ENCODE measurements around the gene TBC1D22B.

The TBC1D22B gene

DNA sequence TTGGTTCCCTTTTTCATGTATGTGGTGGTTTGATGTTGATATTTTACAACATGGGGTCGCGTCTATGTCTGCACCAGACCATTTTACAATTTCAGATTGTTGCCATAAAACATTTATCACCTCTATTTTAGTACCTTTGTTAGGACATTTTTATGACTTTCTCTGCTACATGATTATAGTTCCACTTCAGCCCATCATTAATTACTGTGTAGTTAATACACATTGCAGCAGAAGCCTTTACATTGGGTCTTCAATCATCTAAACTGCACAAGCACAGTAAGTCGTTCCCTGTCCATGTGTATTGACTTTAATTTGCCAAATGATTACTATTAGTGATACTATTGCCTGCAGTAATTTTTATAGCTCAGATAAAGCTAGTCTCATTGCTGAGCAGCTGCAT is 16.1 kb downstream of the TBC1D22B start:
- in situ Hi-C loops (cut with HindIII; ENCODE audit: low sequenced_read_pairs): no loop called here
- no peak for TF ChIP-seq CTCF (IDR thresholded peaks at IDR 0.05; ENCODE audit: low read depth, low read length)
- no peak overlapping the region for H3K4me3 ChIP-seq (ENCODE audit: low read depth, low read length)
- DNase-seq (ENCODE audit: low read depth, low spot score): no peak

- H3K4me3 ChIP-seq (ENCODE audit: low read depth, low read length): no peak overlapping the region
- in situ Hi-C loops (cut with HindIII; ENCODE audit: low sequenced_read_pairs): no loop called here
- no peak for DNase-seq (ENCODE audit: low read depth, low spot score)
- TF ChIP-seq CTCF (IDR thresholded peaks at IDR 0.05; ENCODE audit: low read depth, low read length): no peak
Observed at GRCh38 chr6:37275350-37275749, 17.8 kb downstream of the TBC1D22B start.

DNA sequence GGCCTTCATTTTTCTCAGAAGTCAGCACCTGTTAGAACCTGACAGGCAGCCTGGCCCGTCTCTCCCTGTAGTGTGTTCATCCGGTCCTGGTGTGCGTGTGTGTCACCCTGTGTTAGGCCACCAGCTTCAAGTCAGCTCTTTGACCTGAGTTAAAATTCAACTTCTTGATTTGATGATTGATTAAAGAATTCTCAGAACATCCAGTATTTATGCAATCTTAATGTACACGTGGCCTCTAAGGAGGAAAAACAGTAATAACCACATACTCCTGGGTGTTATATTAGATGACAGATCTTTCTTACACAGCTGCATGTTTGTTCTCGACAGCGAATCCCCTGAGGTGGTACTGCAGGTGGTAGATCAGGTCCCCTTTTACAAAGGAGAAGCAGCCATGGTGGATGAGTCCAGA is 19.4 kb downstream of the TBC1D22B start:
- no peak overlapping the region for H3K4me3 ChIP-seq (ENCODE audit: low read depth, low read length)
- no peak for TF ChIP-seq CTCF (IDR thresholded peaks at IDR 0.05; ENCODE audit: low read depth, low read length)
- DNase-seq (ENCODE audit: low read depth, low spot score): no peak
- in situ Hi-C loops (cut with HindIII; ENCODE audit: low sequenced_read_pairs): no loop called here

GRCh38 chr6:37279366-37280134 is 22.0 kb downstream of the TBC1D22B start:
- in situ Hi-C loops (cut with HindIII; ENCODE audit: low sequenced_read_pairs): no loop called here
- no peak for TF ChIP-seq CTCF (IDR thresholded peaks at IDR 0.05; ENCODE audit: low read depth, low read length)
- H3K4me3 ChIP-seq (ENCODE audit: low read depth, low read length): no peak overlapping the region
- DNase-seq (ENCODE audit: low read depth, low spot score): peak; percentile 24

DNA sequence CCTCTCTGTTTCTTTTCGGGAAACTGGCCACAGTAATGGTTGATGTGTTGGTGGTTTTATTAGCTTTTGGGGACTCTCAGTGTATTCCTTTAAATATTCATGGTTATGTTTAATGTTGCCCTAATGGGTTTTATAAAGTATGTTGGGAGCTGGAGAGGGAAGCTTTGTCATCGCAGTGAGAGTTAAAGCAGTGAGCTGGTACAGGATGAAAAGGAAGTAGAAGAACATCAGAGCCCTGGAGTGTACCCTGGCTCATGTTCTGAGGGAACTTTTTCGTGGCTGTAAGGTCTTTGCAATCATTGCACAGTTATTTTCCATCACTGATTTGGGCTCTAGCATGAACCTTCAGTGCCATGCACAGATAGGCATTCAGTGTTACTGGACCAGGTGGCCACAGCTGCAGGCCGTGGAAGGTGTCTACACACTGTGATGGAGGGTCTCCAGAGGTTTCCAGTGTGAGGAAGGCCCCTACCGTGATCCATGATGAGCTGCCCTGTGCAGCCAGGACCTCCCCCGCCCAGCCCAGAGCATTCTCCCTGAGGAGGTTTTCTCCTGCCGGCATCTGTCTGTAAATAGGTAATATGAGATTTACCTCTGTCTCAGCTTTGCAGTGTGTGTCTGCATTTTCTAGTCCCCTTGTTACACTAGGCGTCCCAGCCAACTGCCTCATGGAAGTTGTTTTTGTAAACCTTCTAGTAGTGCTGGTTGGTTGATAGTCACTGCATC is 22.8 kb downstream of the TBC1D22B start:
- no peak for TF ChIP-seq CTCF (IDR thresholded peaks at IDR 0.05; ENCODE audit: low read depth, low read length)
- no peak for DNase-seq (ENCODE audit: low read depth, low spot score)
- in situ Hi-C loops (cut with HindIII; ENCODE audit: low sequenced_read_pairs): no loop called here
- no peak overlapping the region for H3K4me3 ChIP-seq (ENCODE audit: low read depth, low read length)

GRCh38 chr6:37282371-37282770 is 24.8 kb downstream of the TBC1D22B start:
- in situ Hi-C loops (cut with HindIII; ENCODE audit: low sequenced_read_pairs): no loop called here
- H3K4me3 ChIP-seq (ENCODE audit: low read depth, low read length): no peak overlapping the region
- TF ChIP-seq CTCF (IDR thresholded peaks at IDR 0.05; ENCODE audit: low read depth, low read length): no peak
- no peak for DNase-seq (ENCODE audit: low read depth, low spot score)

Data from astrocyte of the spinal cord (primary cell).